ENCODE data around the gene DIAPH1. TPM values are rescaled to one million over a fixed set of nuclear protein-coding genes. Genes with fewer than 3 reads are reported as not detected.

The DIAPH1 gene
- total RNA-seq, 1 donor from 2014 or later, result 136 TPM

- ChIA-PET POLR2A (interaction anchor here (1.0 to 1.5 kb wide), 2 partner anchors 17 to 49 kb away, joined by 3 to 4 read pairs; partner anchors contain the start of gene PCDHGC3), CTCF (interaction anchor here (0.8 to 6.5 kb wide), 19 partner anchors 11 to 211 kb away, joined by 3 to 59 read pairs (median 5); partner anchors contain the start of genes PCDHGA10, PCDHGA11, PCDHGA12 and PCDHGB2)
- intact Hi-C loops (cut with micrococcal nuclease), result loop anchor here (1.0 kb wide), 5 partner anchors 11 to 113 kb away; partner anchors contain the start of genes PCDHGA10, PCDHGA12, PCDHGB7 and PCDHGC3
- Mint-ChIP-seq H3K27me3 (no peaks in the 10 kb centered on the region), H3K4me1 (peaks cover 26% of the 10 kb centered on the region), H3K4me3 (no peak overlapping the region), H3K9me3 (no peaks in the 10 kb centered on the region), H3K27ac (no peak overlapping the region), H3K36me3 (ENCODE audit: low read depth) (peaks cover 36% of the 10 kb centered on the region)
- ATAC-seq (ENCODE audit: low read depth) (peak; percentile 88), DNase-seq (peak; percentile 50)
- peak; percentile 98 for TF ChIP-seq CTCF (IDR thresholded peaks at IDR 0.05)
Observed at GRCh38 chr5:141524604-141525597, 93.9 kb downstream of the DIAPH1 start.

- intact Hi-C loops (cut with micrococcal nuclease), result loop anchor here (1.0 kb wide), 5 partner anchors 10 to 112 kb away; partner anchors contain the start of genes PCDHGA10, PCDHGA12, PCDHGB7 and PCDHGC3
- Mint-ChIP-seq H3K27ac (no peak overlapping the region), H3K36me3 (ENCODE audit: low read depth) (peaks cover 45% of the 10 kb centered on the region)
Observed at GRCh38 chr5:141523991-141524390, 94.8 kb downstream of the DIAPH1 start.

GRCh38 chr5:141522301-141522700 lies 96.5 kb downstream of the DIAPH1 start:
- DNase-seq, result no peak
- Mint-ChIP-seq H3K4me3 (no peak overlapping the region), H3K27me3 (no peaks in the 10 kb centered on the region), H3K36me3 (ENCODE audit: low read depth) (peaks cover 62% of the 10 kb centered on the region), H3K9me3 (no peaks in the 10 kb centered on the region), H3K27ac (peak overlapping the region; percentile 46), H3K4me1 (peaks cover 26% of the 10 kb centered on the region)
- no peak for ATAC-seq (ENCODE audit: low read depth)
- intact Hi-C loops (cut with micrococcal nuclease), result no loop called here
- ChIA-PET CTCF (interaction anchor here (1.2 to 6.5 kb wide), 7 partner anchors 8 to 102 kb away, joined by 3 to 59 read pairs (median 40); partner anchors contain the start of genes PCDHGA11, PCDHGA12 and PCDHGC3), POLR2A (interaction anchor here (0.9 to 1.1 kb wide), 2 partner anchors 13 to 29 kb away, joined by 3 to 4 read pairs; no protein-coding TSS in a partner anchor)
- no peak for TF ChIP-seq CTCF (IDR thresholded peaks at IDR 0.05)

More at GRCh38 chr5:141523991-141524390, 94.8 kb downstream of the DIAPH1 start:
- no peak for ATAC-seq (ENCODE audit: low read depth)
- H3K4me1 Mint-ChIP-seq, result peaks cover 26% of the 10 kb centered on the region
- ChIA-PET CTCF (interaction anchor here (0.6 to 6.5 kb wide), 18 partner anchors 10 to 210 kb away, joined by 3 to 59 read pairs (median 4); partner anchors contain the start of genes PCDHGA10, PCDHGA11, PCDHGA12 and PCDHGB2), POLR2A (interaction anchor here (1.0 to 1.5 kb wide), 3 partner anchors 16 to 48 kb away, joined by 3 to 4 read pairs (median 3); partner anchors contain the start of gene PCDHGC3)
- DNase-seq, result no peak
- TF ChIP-seq CTCF (IDR thresholded peaks at IDR 0.05), result no peak
- no peaks in the 10 kb centered on the region for H3K9me3 Mint-ChIP-seq
- no peak overlapping the region for H3K4me3 Mint-ChIP-seq
- H3K27me3 Mint-ChIP-seq, result no peaks in the 10 kb centered on the region

GRCh38 chr5:141521244-141521781 lies 97.5 kb downstream of the DIAPH1 start:
- H3K27me3 Mint-ChIP-seq, result no peaks in the 10 kb centered on the region
- no peak overlapping the region for H3K4me3 Mint-ChIP-seq
- peaks cover 26% of the 10 kb centered on the region for H3K4me1 Mint-ChIP-seq
- ATAC-seq (ENCODE audit: low read depth) (no peak), DNase-seq (no peak)
- H3K36me3 Mint-ChIP-seq (ENCODE audit: low read depth), result peaks cover 71% of the 10 kb centered on the region
- ChIA-PET CTCF (interaction anchor here (0.6 to 6.5 kb wide), 7 partner anchors 7 to 1550 kb away, joined by 3 to 59 read pairs (median 40); partner anchors contain the start of genes PCDHGA11, PCDHGA12 and PCDHGC3), POLR2A (no interaction called here)
- intact Hi-C loops (cut with micrococcal nuclease), result no loop called here
- H3K9me3 Mint-ChIP-seq, result no peaks in the 10 kb centered on the region
- no peak for TF ChIP-seq CTCF (IDR thresholded peaks at IDR 0.05)
- no peak overlapping the region for H3K27ac Mint-ChIP-seq

Data from activated B cell treated with CpG ODN at 0.5 μM for 24 hours (primary cell).